ENCODE measurements around the gene KBTBD6.
A peak's percentile ranks its signal among the peaks of the same experiment; 100 is the strongest.

Gene KBTBD6

GRCh38 chr13:41132512-41133152 is at the start of gene KBTBD6:
Gene KBTBD6, minus strand, starts transcription at chr13:41132802. Its CDS starts 291 bp downstream, at chr13:41132511.
- H4K20me1 ChIP-seq (ENCODE audit: insufficient read depth): no peaks in the 10 kb centered on the region
- peaks cover 14% of the 10 kb centered on the region for H3K4me1 ChIP-seq (ENCODE audit: low read depth, poor library complexity, severe bottlenecking)
- H3K27me3 ChIP-seq (ENCODE audit: insufficient read depth, low read depth): no peaks in the 10 kb centered on the region
- peak within 1 kb of the TSS; percentile 75 for H3K4me2 ChIP-seq
- H3K27ac ChIP-seq: no peak within 1 kb of the TSS; the same call in 1 of the 2 replicates
- H3K9ac ChIP-seq: peak within 1 kb of the TSS; percentile 56; the same call in 1 of the 2 replicates
- H2AFZ ChIP-seq (ENCODE audit: low read depth): peak within 1 kb of the TSS; percentile 63
- H3K4me3 ChIP-seq (IDR thresholded peaks at IDR 0.05; ENCODE audit: insufficient read depth, low read depth, low read length): no peak within 1 kb of the TSS
- no peaks in the 10 kb centered on the region for H3K36me3 ChIP-seq (ENCODE audit: insufficient read depth)
- TF ChIP-seq CTCF (conservative IDR thresholded peaks at IDR 0.05; ENCODE audit: low read depth, low read length): no peak
- H3K79me2 ChIP-seq (ENCODE audit: insufficient read depth, low read depth): peaks cover 12% of the 10 kb centered on the region; the same call in 1 of the 2 replicates

- Histone ChIP-seq H3K4me3 (IDR thresholded peaks at IDR 0.05; ENCODE audit: insufficient read depth, low read depth, low read length) (no peak overlapping the region), H3K4me2 (no peak overlapping the region), H4K20me1 (ENCODE audit: insufficient read depth) (no peaks in the 10 kb centered on the region), H3K9ac (no peak overlapping the region), H3K79me2 (ENCODE audit: insufficient read depth, low read depth) (no peaks in the 10 kb centered on the region), H3K27ac (no peak overlapping the region), H3K4me1 (ENCODE audit: low read depth, poor library complexity, severe bottlenecking) (no peaks in the 10 kb centered on the region), H3K36me3 (ENCODE audit: insufficient read depth) (no peaks in the 10 kb centered on the region), H3K27me3 (ENCODE audit: insufficient read depth, low read depth) (no peaks in the 10 kb centered on the region), H2AFZ (ENCODE audit: low read depth) (no peak overlapping the region)
- TF ChIP-seq CTCF (conservative IDR thresholded peaks at IDR 0.05; ENCODE audit: low read depth, low read length): no peak
Measured at GRCh38 chr13:41182231-41182630, 49.6 kb upstream of the KBTBD6 start.

DNA sequence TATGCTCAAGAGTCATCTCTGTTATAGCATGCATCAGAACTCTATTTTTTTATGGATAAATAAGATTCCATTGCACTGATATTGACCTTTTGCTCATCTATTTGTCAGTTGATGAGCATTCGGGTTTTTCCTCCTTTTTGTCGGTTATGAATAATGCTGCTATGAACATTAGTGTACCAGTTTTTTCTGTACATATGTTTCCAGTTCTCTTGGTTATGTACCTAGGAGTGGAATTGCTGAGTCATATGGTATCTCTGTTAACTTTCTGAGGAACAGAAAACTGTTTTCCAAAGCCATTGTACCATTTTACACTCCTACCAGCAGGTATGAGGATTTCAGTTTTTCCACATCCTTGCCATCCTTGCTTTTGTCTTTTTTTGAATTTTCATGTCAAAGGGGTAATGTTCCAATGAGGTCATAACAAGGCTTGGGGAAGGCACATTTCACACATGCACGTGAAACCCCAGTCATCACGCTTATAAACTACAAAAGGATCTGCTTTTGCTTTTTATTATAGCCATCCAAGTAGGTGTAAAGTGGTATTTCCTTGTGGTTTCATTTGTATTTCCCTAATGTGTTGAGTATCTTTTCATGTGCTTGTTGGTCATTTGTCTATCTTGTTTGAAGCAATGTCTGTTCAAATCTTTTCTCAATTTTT is 47.1 kb upstream of the KBTBD6 start:
- no peaks in the 10 kb centered on the region for H4K20me1 ChIP-seq (ENCODE audit: insufficient read depth)
- no peaks in the 10 kb centered on the region for H3K79me2 ChIP-seq (ENCODE audit: insufficient read depth, low read depth)
- H3K4me2 ChIP-seq: no peak overlapping the region
- no peak overlapping the region for H3K9ac ChIP-seq
- H2AFZ ChIP-seq (ENCODE audit: low read depth): no peak overlapping the region
- H3K27ac ChIP-seq: no peak overlapping the region
- no peak overlapping the region for H3K4me3 ChIP-seq (IDR thresholded peaks at IDR 0.05; ENCODE audit: insufficient read depth, low read depth, low read length)
- TF ChIP-seq CTCF (conservative IDR thresholded peaks at IDR 0.05; ENCODE audit: low read depth, low read length): no peak
- no peaks in the 10 kb centered on the region for H3K36me3 ChIP-seq (ENCODE audit: insufficient read depth)
- no peaks in the 10 kb centered on the region for H3K4me1 ChIP-seq (ENCODE audit: low read depth, poor library complexity, severe bottlenecking)
- H3K27me3 ChIP-seq (ENCODE audit: insufficient read depth, low read depth): no peaks in the 10 kb centered on the region

DNA sequence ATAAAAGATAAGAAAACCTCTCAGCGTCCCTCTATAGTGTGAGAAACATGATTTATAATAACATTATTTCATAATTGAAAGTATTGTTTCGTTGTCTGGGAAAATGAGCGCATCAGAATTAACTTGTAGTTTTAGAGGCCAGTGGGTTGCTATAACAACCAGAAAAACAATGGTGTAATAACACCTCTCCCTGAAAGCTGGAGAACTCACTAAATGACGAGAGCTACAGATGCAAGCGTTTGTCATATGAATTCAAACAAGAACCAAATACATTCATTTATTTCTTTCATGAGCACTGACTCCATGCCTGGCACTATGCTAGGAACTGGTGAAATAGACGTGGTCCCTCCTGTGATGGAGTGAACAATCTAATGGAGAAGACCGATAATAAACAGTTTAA is 45.4 kb upstream of the KBTBD6 start:
- no peaks in the 10 kb centered on the region for H3K27me3 ChIP-seq (ENCODE audit: insufficient read depth, low read depth)
- H3K4me2 ChIP-seq: no peak overlapping the region
- no peak for TF ChIP-seq CTCF (conservative IDR thresholded peaks at IDR 0.05; ENCODE audit: low read depth, low read length)
- no peaks in the 10 kb centered on the region for H4K20me1 ChIP-seq (ENCODE audit: insufficient read depth)
- H3K27ac ChIP-seq: no peak overlapping the region
- no peaks in the 10 kb centered on the region for H3K4me1 ChIP-seq (ENCODE audit: low read depth, poor library complexity, severe bottlenecking)
- no peak overlapping the region for H3K9ac ChIP-seq
- no peak overlapping the region for H2AFZ ChIP-seq (ENCODE audit: low read depth)
- H3K36me3 ChIP-seq (ENCODE audit: insufficient read depth): no peaks in the 10 kb centered on the region
- H3K4me3 ChIP-seq (IDR thresholded peaks at IDR 0.05; ENCODE audit: insufficient read depth, low read depth, low read length): no peak overlapping the region
- H3K79me2 ChIP-seq (ENCODE audit: insufficient read depth, low read depth): no peaks in the 10 kb centered on the region
